GM12878 (cell line): ENCODE data around the gene ZFP1. TPM values are rescaled to one million over a fixed set of nuclear protein-coding genes. Genes with fewer than 3 reads are reported as not detected.

Source experiments
- ATAC-seq: fragments of 200-7000 bp; cut with Tn5 transposase; 3 replicates; pipeline ENCODE4 v1.9.1; 2020; ENCODE audit warnings: mild to moderate bottlenecking, moderate library complexity
- BruUV-seq: library from RNA; stranded (reverse); fragments of 400-500 nt; replicated peaks from 2 replicates; lab custom pipeline; 2021; lab: Mats Ljungman, UMichigan
- CTCF ChIA-PET: fragments of 300-600 bp; sonication (Branson Sonifier 250); formaldehyde crosslinking; extraction: SDS; loops from one replicate; lab custom pipeline; 2021; ENCODE audit warnings: inconsistent platforms; lab: Yijun Ruan, JAX
- POLR2A ChIA-PET: fragments of 350-600 bp; formaldehyde crosslinking; extraction: SDS; loops from one replicate; lab custom pipeline; 2021; ENCODE audit warnings: inconsistent platforms; lab: Charles Lee
- RAD21 ChIA-PET: fragments of 300-600 bp; sonication (Branson Sonifier 250); formaldehyde crosslinking; loops from one replicate; lab custom pipeline; 2023; ENCODE audit warnings: antibody characterized with exemption; ENCODE audit not compliant: unreplicated experiment; lab: Charles Lee
- SMC1A ChIA-PET: fragments of 300-600 bp; sonication (Branson Sonifier 250); formaldehyde crosslinking; loops from one replicate; lab custom pipeline; 2023; ENCODE audit not compliant: unreplicated experiment, uncharacterized antibody; lab: Charles Lee
- DNase-seq: peaks from one replicate; pipeline ENCODE4 v3.0.0-alpha.2; 2011; ENCODE audit warnings: low read depth, low spot score
- FAIRE-seq: peaks from 3 replicates; lab custom pipeline; 2011; peaks lifted over from hg19 to GRCh38; lab: Jason Lieb, UNC
- H2AFZ ChIP-seq: 2 replicates; pipeline ENCODE4 v1.6.0; 2011; ENCODE audit warnings: low read depth, low read length, control low read depth; ENCODE audit not compliant: control insufficient read depth
- H3K27ac ChIP-seq: 2 replicates; pipeline ENCODE4 v1.5.1; 2011; ENCODE audit warnings: control low read depth; ENCODE audit not compliant: control insufficient read depth, insufficient read depth
- H3K27me3 ChIP-seq, 2 experiments: replicated peaks in 1 of 2; 2 replicates each; pipeline versions ENCODE4 v1.6.0 to v1.6.1; 2011; ENCODE audit warnings: low read length in 1 of 2; ENCODE audit not compliant: control insufficient read depth in 2 of 2, insufficient read depth in 2 of 2
- H3K36me3 ChIP-seq, 2 experiments: 2 replicates each; pipeline ENCODE4 v1.5.1; 2011; ENCODE audit warnings: low read length in 1 of 2; ENCODE audit not compliant: control insufficient read depth in 2 of 2, insufficient read depth in 2 of 2
- H3K4me1 ChIP-seq: 2 replicates; pipeline ENCODE4 v1.6.1; 2011; ENCODE audit warnings: mild to moderate bottlenecking, low read length, moderate library complexity, mixed read lengths; ENCODE audit not compliant: control insufficient read depth, insufficient read depth
- H3K4me2 ChIP-seq: 2 replicates; pipeline ENCODE4 v1.6.0; 2011; ENCODE audit warnings: control low read depth; ENCODE audit not compliant: control insufficient read depth, insufficient read depth
- H3K4me3 ChIP-seq: fragments of 200-600 bp; sonication (generic); 2 replicates; pipeline ENCODE4 v1.5.1; 2016
- H3K79me2 ChIP-seq: 2 replicates; pipeline ENCODE4 v1.6.0; 2011; ENCODE audit warnings: low read length; ENCODE audit not compliant: control insufficient read depth, insufficient read depth
- H3K9ac ChIP-seq: 2 replicates; pipeline ENCODE4 v1.8.0; 2011; ENCODE audit warnings: low read length, control low read depth, mixed read lengths; ENCODE audit not compliant: control insufficient read depth, insufficient read depth
- H3K9me3 ChIP-seq: replicated peaks from 3 replicates; pipeline ENCODE4 v1.5.1; 2011; ENCODE audit warnings: mild to moderate bottlenecking, low read length; ENCODE audit not compliant: control insufficient read depth, insufficient read depth
- H4K20me1 ChIP-seq: 2 replicates; pipeline ENCODE4 v1.6.0; 2011; ENCODE audit not compliant: control insufficient read depth, insufficient read depth
- EZH2 ChIP-seq: IDR thresholded peaks from 2 replicates; pipeline ENCODE4 v1.6.1; 2012; ENCODE audit warnings: low read depth, mild to moderate bottlenecking, control low read depth, inconsistent platforms, low read length, borderline replicate concordance; ENCODE audit not compliant: control insufficient read depth
- JUNB ChIP-seq: IDR thresholded peaks from 2 replicates; pipeline ENCODE4 v1.6.1; 2016; ENCODE audit warnings: antibody characterized with exemption, mild to moderate bottlenecking
- MTA3 ChIP-seq: IDR thresholded peaks from 2 replicates; pipeline ENCODE4 v1.6.1; 2012; ENCODE audit warnings: low read length, inconsistent platforms, borderline replicate concordance
- NFYA ChIP-seq: IDR thresholded peaks from 2 replicates; pipeline ENCODE4 v1.6.1; 2011; ENCODE audit warnings: low read depth, mild to moderate bottlenecking, low read length, improper control_type of control experiment, borderline replicate concordance
- NKRF ChIP-seq: fragments of 450-650 bp; conservative IDR thresholded peaks from 2 replicates; pipeline ENCODE4 v1.6.1; 2017; ENCODE audit warnings: mild to moderate bottlenecking, moderate library complexity
- POU2F2 ChIP-seq: IDR thresholded peaks from 3 replicates; pipeline ENCODE4 v1.6.1; 2011; ENCODE audit warnings: low read depth, mild to moderate bottlenecking, low read length, borderline replicate concordance
- SIX5 ChIP-seq: IDR thresholded peaks from 2 replicates; pipeline ENCODE4 v1.6.1; 2011; ENCODE audit warnings: mild to moderate bottlenecking, low read depth, low read length, moderate library complexity; ENCODE audit not compliant: severe bottlenecking
- TCF12 ChIP-seq: IDR thresholded peaks from 2 replicates; pipeline ENCODE4 v1.6.1; 2011; ENCODE audit warnings: low read depth, mild to moderate bottlenecking, low read length
- USF2 ChIP-seq: IDR thresholded peaks from 2 replicates; pipeline ENCODE4 v1.6.1; 2011; ENCODE audit warnings: low read depth, low read length, improper control_type of control experiment, borderline replicate concordance
- WGBS: methylation state at CpG from one replicate; pipeline ENCODE4 v1.1.6; 2016; ENCODE audit warnings: low lambda C conversion rate; ENCODE audit not compliant: insufficient replicate concordance, insufficient coverage; ENCODE audit errors: missing lambda C conversion rate; 5-methylcytosine and 5-hydroxymethylcytosine counted together
- in situ Hi-C: fragments of 300-500 bp; cut with MboI; formaldehyde crosslinking; loops from 9 replicates; pipeline ENCODE4 v1.14.3; 2018; ENCODE audit warnings: mixed read lengths
- intact Hi-C: fragments of 100-400 bp; cut with micrococcal nuclease; formaldehyde crosslinking; loops from one replicate; pipeline ENCODE4 v1.14.2; 2022; ENCODE audit not compliant: unreplicated experiment
- polyA plus RNA-seq, 11 experiments: library from polyadenylated mRNA; depleted of rRNA in 4 of 11; unstranded in 6 of 11; stranded (reverse) in 5 of 11; fragments of >200 nt; fragmentation: Nextera tagmentation in 4 of 11; fragmentation: Illumina TruSeq in 1 of 11; extraction: Ambion mirVana in 4 of 11; extraction: Trizol in 1 of 11; gene quantifications; 1 replicate in 1 of 11; 2 replicates in 10 of 11; pipeline versions ENCODE4 v1.2.1 to v1.2.3, GENCODE V29; 2011 to 2016; ENCODE audit warnings: inconsistent platforms in 2 of 11, missing spikeins in 2 of 11, low read depth in 1 of 11
- total RNA-seq, 4 experiments: library from RNA; depleted of rRNA in 3 of 4; stranded (reverse); fragments of >200 nt in 3 of 4; fragmentation: Illumina TruSeq in 1 of 4; extraction: Trizol in 1 of 4; gene quantifications; 2 replicates each; pipeline versions ENCODE4 v1.2.1 to v1.2.3, GENCODE V29; 2013 to 2021
- TF ChIP-seq, protein P1 (sequence below): IDR thresholded peaks from 2 replicates; pipeline ENCODE4 v1.6.1; 2012; ENCODE audit warnings: low read depth, low read length, improper control_type of control experiment
- TF ChIP-seq, protein P2 (sequence below): fragments of 450-650 bp; IDR thresholded peaks from 2 replicates; pipeline ENCODE4 v1.6.1; 2018; ENCODE audit warnings: mild to moderate bottlenecking, low read depth, moderate library complexity; ENCODE audit not compliant: partially characterized antibody
- TF ChIP-seq, protein P3 (sequence below), 3 experiments: IDR thresholded peaks in 2 of 3; conservative IDR thresholded peaks in 1 of 3; 2 replicates each; pipeline ENCODE4 v1.5.1; 2011; ENCODE audit warnings: low read depth in 3 of 3, low read length in 3 of 3, mild to moderate bottlenecking in 3 of 3, control low read depth in 2 of 3, moderate library complexity in 2 of 3, inconsistent platforms in 1 of 3, mixed read lengths in 1 of 3; ENCODE audit not compliant: control insufficient read depth in 2 of 3, insufficient read depth in 1 of 3; ENCODE audit errors: extremely low read depth in 1 of 3

ZFP1 gene
- total and polyA plus RNA-seq, 10 of the 15 experiments (the other 5 are each of a cell fraction or from before 2014, with no cell fraction given), result 3.5 to 17.6 (median 14.7) TPM

GRCh38 chr16:75207831-75208230 lies 59.5 kb downstream of the ZFP1 start (continued):
- TF ChIP-seq NKRF (no peak), MTA3 (no peak)
- TF ChIP-seq, protein P1, sequence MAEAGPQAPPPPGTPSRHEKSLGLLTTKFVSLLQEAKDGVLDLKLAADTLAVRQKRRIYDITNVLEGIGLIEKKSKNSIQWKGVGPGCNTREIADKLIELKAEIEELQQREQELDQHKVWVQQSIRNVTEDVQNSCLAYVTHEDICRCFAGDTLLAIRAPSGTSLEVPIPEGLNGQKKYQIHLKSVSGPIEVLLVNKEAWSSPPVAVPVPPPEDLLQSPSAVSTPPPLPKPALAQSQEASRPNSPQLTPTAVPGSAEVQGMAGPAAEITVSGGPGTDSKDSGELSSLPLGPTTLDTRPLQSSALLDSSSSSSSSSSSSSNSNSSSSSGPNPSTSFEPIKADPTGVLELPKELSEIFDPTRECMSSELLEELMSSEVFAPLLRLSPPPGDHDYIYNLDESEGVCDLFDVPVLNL, result no peak

- ChIA-PET POLR2A (no interaction called here), CTCF (interaction anchor here (0.6 to 1.6 kb wide), 3 partner anchors 8 to 172 kb away, joined by 3 to 8 read pairs (median 3); no protein-coding TSS in a partner anchor), RAD21 (interaction anchor here (0.9 kb wide), 1 partner anchor 9 kb away, joined by 3 read pairs; no protein-coding TSS in a partner anchor), SMC1A (no interaction called here)
- DNase-seq, result no peak
- Histone ChIP-seq H3K9ac (no peak overlapping the region), H3K4me2 (no peak overlapping the region), H4K20me1 (no peaks in the 10 kb centered on the region), H3K36me3 (no peaks in the 10 kb centered on the region), H3K4me3 (no peak overlapping the region), H3K9me3 (no peaks in the 10 kb centered on the region), H2AFZ (no peak overlapping the region), H3K4me1 (peaks cover 5% of the 10 kb centered on the region), H3K27me3 (no peaks in the 10 kb centered on the region), H3K27ac (no peak overlapping the region), H3K79me2 (no peaks in the 10 kb centered on the region)
- no peak for FAIRE-seq
- intact Hi-C loops (no loop called here), in situ Hi-C loops (no loop called here)
- ATAC-seq, result no peak
- BruUV-seq, result no TSS peak
- 59% methylated on average over 13 of the region's 13 CpGs for WGBS
- no peak for TF ChIP-seq EZH2
- TF ChIP-seq USF2, result no peak
- TF ChIP-seq, protein P2, sequence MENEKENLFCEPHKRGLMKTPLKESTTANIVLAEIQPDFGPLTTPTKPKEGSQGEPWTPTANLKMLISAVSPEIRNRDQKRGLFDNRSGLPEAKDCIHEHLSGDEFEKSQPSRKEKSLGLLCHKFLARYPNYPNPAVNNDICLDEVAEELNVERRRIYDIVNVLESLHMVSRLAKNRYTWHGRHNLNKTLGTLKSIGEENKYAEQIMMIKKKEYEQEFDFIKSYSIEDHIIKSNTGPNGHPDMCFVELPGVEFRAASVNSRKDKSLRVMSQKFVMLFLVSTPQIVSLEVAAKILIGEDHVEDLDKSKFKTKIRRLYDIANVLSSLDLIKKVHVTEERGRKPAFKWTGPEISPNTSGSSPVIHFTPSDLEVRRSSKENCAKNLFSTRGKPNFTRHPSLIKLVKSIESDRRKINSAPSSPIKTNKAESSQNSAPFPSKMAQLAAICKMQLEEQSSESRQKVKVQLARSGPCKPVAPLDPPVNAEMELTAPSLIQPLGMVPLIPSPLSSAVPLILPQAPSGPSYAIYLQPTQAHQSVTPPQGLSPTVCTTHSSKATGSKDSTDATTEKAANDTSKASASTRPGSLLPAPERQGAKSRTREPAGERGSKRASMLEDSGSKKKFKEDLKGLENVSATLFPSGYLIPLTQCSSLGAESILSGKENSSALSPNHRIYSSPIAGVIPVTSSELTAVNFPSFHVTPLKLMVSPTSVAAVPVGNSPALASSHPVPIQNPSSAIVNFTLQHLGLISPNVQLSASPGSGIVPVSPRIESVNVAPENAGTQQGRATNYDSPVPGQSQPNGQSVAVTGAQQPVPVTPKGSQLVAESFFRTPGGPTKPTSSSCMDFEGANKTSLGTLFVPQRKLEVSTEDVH, result no peak
- TF ChIP-seq POU2F2, result no peak
- TF ChIP-seq, protein P3, sequence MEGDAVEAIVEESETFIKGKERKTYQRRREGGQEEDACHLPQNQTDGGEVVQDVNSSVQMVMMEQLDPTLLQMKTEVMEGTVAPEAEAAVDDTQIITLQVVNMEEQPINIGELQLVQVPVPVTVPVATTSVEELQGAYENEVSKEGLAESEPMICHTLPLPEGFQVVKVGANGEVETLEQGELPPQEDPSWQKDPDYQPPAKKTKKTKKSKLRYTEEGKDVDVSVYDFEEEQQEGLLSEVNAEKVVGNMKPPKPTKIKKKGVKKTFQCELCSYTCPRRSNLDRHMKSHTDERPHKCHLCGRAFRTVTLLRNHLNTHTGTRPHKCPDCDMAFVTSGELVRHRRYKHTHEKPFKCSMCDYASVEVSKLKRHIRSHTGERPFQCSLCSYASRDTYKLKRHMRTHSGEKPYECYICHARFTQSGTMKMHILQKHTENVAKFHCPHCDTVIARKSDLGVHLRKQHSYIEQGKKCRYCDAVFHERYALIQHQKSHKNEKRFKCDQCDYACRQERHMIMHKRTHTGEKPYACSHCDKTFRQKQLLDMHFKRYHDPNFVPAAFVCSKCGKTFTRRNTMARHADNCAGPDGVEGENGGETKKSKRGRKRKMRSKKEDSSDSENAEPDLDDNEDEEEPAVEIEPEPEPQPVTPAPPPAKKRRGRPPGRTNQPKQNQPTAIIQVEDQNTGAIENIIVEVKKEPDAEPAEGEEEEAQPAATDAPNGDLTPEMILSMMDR (IDR thresholded peaks at IDR 0.05 in 2 of 3, conservative IDR thresholded peaks at IDR 0.05 in 1 of 3; ENCODE audit: control insufficient read depth in 2 of 3, extremely low read depth in 1 of 3, insufficient read depth in 1 of 3, low read depth in 3 of 3, low read length in 3 of 3), result no peak
- TF ChIP-seq SIX5, result no peak
- no peak for TF ChIP-seq NFYA
- TF ChIP-seq JUNB, result no peak
- no peak for TF ChIP-seq TCF12
Observed at GRCh38 chr16:75208242-75208825, 60.0 kb downstream of the ZFP1 start.
